Nephron progenitor cell (in vitro differentiated cells): Measurements from ENCODE around the gene TRPV4.

Source experiments
- DNase-seq: peaks from one replicate; pipeline ENCODE4 v3.0.0; 2021
- H3K27ac Mint-ChIP-seq: 2 replicates; pipeline ENCODE4 v1.8.0; 2021; ENCODE audit warnings: mild to moderate bottlenecking, moderate library complexity, mixed read lengths
- H3K27me3 Mint-ChIP-seq: 2 replicates; pipeline ENCODE4 v1.8.0; 2021; ENCODE audit warnings: mild to moderate bottlenecking, low read depth, mixed read lengths; ENCODE audit not compliant: poor library complexity
- H3K36me3 Mint-ChIP-seq: 2 replicates; pipeline ENCODE4 v1.8.0; 2021; ENCODE audit warnings: low read depth, mixed read lengths
- H3K4me1 Mint-ChIP-seq: 2 replicates; pipeline ENCODE4 v1.8.0; 2021; ENCODE audit warnings: mixed read lengths
- H3K4me3 Mint-ChIP-seq: 2 replicates; pipeline ENCODE4 v1.8.0; 2021; ENCODE audit warnings: mild to moderate bottlenecking, moderate library complexity, mixed read lengths
- H3K9me3 Mint-ChIP-seq: 2 replicates; pipeline ENCODE4 v1.8.0; 2021; ENCODE audit warnings: mild to moderate bottlenecking, moderate library complexity, mixed read lengths
- CTCF ChIP-seq: fragments of 200-600 bp; sonication (generic); IDR thresholded peaks from 2 replicates; pipeline ENCODE4 v1.5.0; 2021; ENCODE audit warnings: antibody characterized with exemption

TRPV4 gene

GRCh38 chr12:109778684-109779083 lies 54.5 kb downstream of the TRPV4 start:
- H3K4me3 Mint-ChIP-seq = no peak overlapping the region
- peaks cover 20% of the 10 kb centered on the region for H3K4me1 Mint-ChIP-seq
- H3K27me3 Mint-ChIP-seq = peaks cover 7% of the 10 kb centered on the region
- H3K27ac Mint-ChIP-seq = no peak overlapping the region
- DNase-seq = no peak
- no peak for TF ChIP-seq CTCF
- peaks cover 33% of the 10 kb centered on the region for H3K9me3 Mint-ChIP-seq
- H3K36me3 Mint-ChIP-seq = peaks cover 7% of the 10 kb centered on the region

- peaks cover 9% of the 10 kb centered on the region for H3K4me1 Mint-ChIP-seq
- TF ChIP-seq CTCF = no peak
- H3K9me3 Mint-ChIP-seq = peaks cover 33% of the 10 kb centered on the region
- H3K27me3 Mint-ChIP-seq = peaks cover 7% of the 10 kb centered on the region
- H3K36me3 Mint-ChIP-seq = peaks cover 6% of the 10 kb centered on the region
- H3K4me3 Mint-ChIP-seq = no peak overlapping the region
- H3K27ac Mint-ChIP-seq = no peak overlapping the region
- no peak for DNase-seq
Observed at GRCh38 chr12:109777544-109777943, 55.7 kb downstream of the TRPV4 start.

- H3K36me3 Mint-ChIP-seq = no peaks in the 10 kb centered on the region
- H3K4me1 Mint-ChIP-seq = peaks cover 6% of the 10 kb centered on the region
- peaks cover 27% of the 10 kb centered on the region for H3K9me3 Mint-ChIP-seq
- no peak overlapping the region for H3K27ac Mint-ChIP-seq
- no peak for TF ChIP-seq CTCF
- no peak overlapping the region for H3K4me3 Mint-ChIP-seq
- no peak for DNase-seq
- H3K27me3 Mint-ChIP-seq = peaks cover 7% of the 10 kb centered on the region
Observed at GRCh38 chr12:109776624-109777023, 56.6 kb downstream of the TRPV4 start.

GRCh38 chr12:109775172-109775881 lies 57.9 kb downstream of the TRPV4 start:
- H3K27ac Mint-ChIP-seq = no peak overlapping the region
- no peaks in the 10 kb centered on the region for H3K36me3 Mint-ChIP-seq
- peak; percentile 85 for DNase-seq
- peaks cover 21% of the 10 kb centered on the region for H3K9me3 Mint-ChIP-seq
- H3K4me3 Mint-ChIP-seq = no peak overlapping the region
- peaks cover 7% of the 10 kb centered on the region for H3K27me3 Mint-ChIP-seq
- peak; percentile 91 for TF ChIP-seq CTCF
- H3K4me1 Mint-ChIP-seq = peaks cover 6% of the 10 kb centered on the region

GRCh38 chr12:109773384-109774011 lies 59.7 kb downstream of the TRPV4 start:
- TF ChIP-seq CTCF = no peak
- Mint-ChIP-seq H3K36me3 (no peaks in the 10 kb centered on the region), H3K9me3 (peaks cover 7% of the 10 kb centered on the region), H3K27ac (no peak overlapping the region), H3K4me1 (peaks cover 6% of the 10 kb centered on the region), H3K4me3 (no peak overlapping the region), H3K27me3 (peaks cover 4% of the 10 kb centered on the region)
- DNase-seq = no peak
